Muscle layer of colon (tissue), 2 donors: ENCODE results near the gene MAPK8IP1.
A peak's percentile ranks its signal among the peaks of the same experiment; 100 is the strongest.
"Not testable (repeated sequence)": the region's sequence is repeated elsewhere in the genome, so short reads cannot be mapped to it uniquely, and the experiment has no call there.

Source experiments
- H3K27ac ChIP-seq: one replicate; pipeline ENCODE4 v1.7.0; 2013; ENCODE audit warnings: low read depth, mild to moderate bottlenecking, low read length, moderate library complexity
- H3K27me3 ChIP-seq, 2 donors: one replicate each; pipeline ENCODE4 v1.7.0; 2013; ENCODE audit warnings: low read length in 2 of 2, mild to moderate bottlenecking in 2 of 2; ENCODE audit not compliant: insufficient read depth in 2 of 2, control insufficient read depth in 1 of 2
- H3K36me3 ChIP-seq: one replicate; pipeline ENCODE4 v1.7.0; 2013; ENCODE audit warnings: mild to moderate bottlenecking, low read length; ENCODE audit not compliant: insufficient read depth
- H3K4me1 ChIP-seq: one replicate; pipeline ENCODE4 v1.7.0; 2013; ENCODE audit warnings: mild to moderate bottlenecking, low read length; ENCODE audit not compliant: insufficient read depth
- H3K4me3 ChIP-seq, 2 donors: one replicate each; pipeline ENCODE4 v1.7.0; 2013; ENCODE audit warnings: low read length in 2 of 2, low read depth in 1 of 2, mild to moderate bottlenecking in 1 of 2, moderate library complexity in 1 of 2
- H3K9ac ChIP-seq: one replicate; pipeline ENCODE4 v1.7.0; 2013; ENCODE audit warnings: low read length
- H3K9me3 ChIP-seq: one replicate; pipeline ENCODE4 v1.7.0; 2013; ENCODE audit warnings: mild to moderate bottlenecking, low read length
- donor health status: abdominal sarcoma.
- donor health status: Adenocarcinoma of cecum.

MAPK8IP1 gene

GRCh38 chr11:45895553-45896259 is 10.3 kb downstream of the MAPK8IP1 start:
- Histone ChIP-seq H3K9me3 (no peaks in the 10 kb centered on the region), H3K4me1 (peaks cover 10% of the 10 kb centered on the region), H3K9ac (no peak overlapping the region), H3K4me3 (no peak overlapping the region), H3K27me3 (peaks cover 5 to 17% of the 10 kb centered on the region in 2 donors), H3K36me3 (no peaks in the 10 kb centered on the region), H3K27ac (no peak overlapping the region)

DNA sequence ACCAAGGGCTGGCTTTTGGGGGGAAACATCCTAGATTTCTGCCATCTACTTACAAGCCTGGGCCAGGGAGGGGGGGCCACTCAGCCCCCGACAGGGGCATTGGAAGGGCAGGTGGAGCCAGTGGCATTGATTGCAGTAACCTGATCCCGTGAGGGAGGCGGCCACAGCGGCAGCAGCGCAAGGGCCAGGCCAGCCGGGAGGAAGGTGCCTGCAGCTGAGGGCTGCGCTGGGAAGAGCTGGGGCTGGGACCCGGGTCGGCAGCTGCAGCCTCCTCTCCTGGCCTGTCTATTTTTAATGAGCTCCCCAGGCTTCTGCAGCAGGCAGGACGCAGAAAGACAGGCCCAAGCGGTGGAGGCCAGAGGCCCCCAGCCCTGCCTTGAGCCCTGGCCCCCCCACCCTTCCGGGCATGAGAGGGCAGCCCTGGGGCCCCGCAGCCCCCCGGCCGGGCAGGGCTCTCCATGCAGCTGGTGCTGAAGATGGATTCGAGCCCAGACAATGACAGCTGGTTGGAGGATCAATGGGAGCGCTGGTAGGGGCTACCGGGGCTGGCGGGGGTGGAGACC is 11.1 kb downstream of the MAPK8IP1 start:
- peaks cover 18% of the 10 kb centered on the region for H3K4me1 ChIP-seq
- no peak overlapping the region for H3K9ac ChIP-seq
- H3K27me3 ChIP-seq = peaks cover 5 to 17% of the 10 kb centered on the region in 2 donors
- no peak overlapping the region for H3K4me3 ChIP-seq
- no peaks in the 10 kb centered on the region for H3K9me3 ChIP-seq
- no peak overlapping the region for H3K27ac ChIP-seq
- H3K36me3 ChIP-seq = no peaks in the 10 kb centered on the region

- peaks cover 5 to 17% of the 10 kb centered on the region in 2 donors for H3K27me3 ChIP-seq
- no peak overlapping the region for H3K27ac ChIP-seq
- H3K4me1 ChIP-seq = peaks cover 19% of the 10 kb centered on the region
- no peak overlapping the region for H3K9ac ChIP-seq
- H3K9me3 ChIP-seq = no peaks in the 10 kb centered on the region
- H3K4me3 ChIP-seq = no peak overlapping the region
- no peaks in the 10 kb centered on the region for H3K36me3 ChIP-seq
Observed at GRCh38 chr11:45897556-45897955, 12.1 kb downstream of the MAPK8IP1 start.

DNA sequence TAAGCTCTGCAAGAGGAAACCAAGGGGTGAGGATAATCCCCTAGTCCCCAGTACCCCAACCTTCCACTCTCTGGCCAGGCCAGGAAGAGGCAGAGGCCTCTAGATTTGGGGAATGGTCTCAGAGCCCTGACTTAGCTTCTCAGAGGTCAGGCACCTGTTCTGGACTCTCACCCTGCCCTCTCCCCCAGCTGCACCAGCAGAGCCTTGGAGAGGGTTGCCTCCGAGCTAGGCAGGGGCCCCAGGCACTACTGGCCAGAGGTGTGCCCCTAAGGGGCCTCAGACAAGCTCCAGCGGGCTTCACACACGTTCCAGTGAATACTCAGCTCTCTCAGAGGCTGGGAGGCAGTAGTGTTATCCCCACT is 13.6 kb downstream of the MAPK8IP1 start:
- H3K4me1 ChIP-seq = peaks cover 19% of the 10 kb centered on the region
- no peaks in the 10 kb centered on the region for H3K36me3 ChIP-seq
- H3K4me3 ChIP-seq = peak overlapping the region in 1 of 2 donors; percentile 47
- H3K9ac ChIP-seq = no peak overlapping the region
- H3K27me3 ChIP-seq = peaks cover 5 to 17% of the 10 kb centered on the region in 2 donors
- H3K27ac ChIP-seq = no peak overlapping the region
- no peaks in the 10 kb centered on the region for H3K9me3 ChIP-seq

- Histone ChIP-seq H3K9me3 (no peaks in the 10 kb centered on the region), H3K9ac (no peak overlapping the region), H3K27me3 (peaks cover 3 to 15% of the 10 kb centered on the region in 2 donors), H3K4me1 (peaks cover 19% of the 10 kb centered on the region), H3K36me3 (no peaks in the 10 kb centered on the region), H3K27ac (no peak overlapping the region), H3K4me3 (peak overlapping the region; percentile 47)
Observed at GRCh38 chr11:45899448-45900174, 14.2 kb downstream of the MAPK8IP1 start.

DNA sequence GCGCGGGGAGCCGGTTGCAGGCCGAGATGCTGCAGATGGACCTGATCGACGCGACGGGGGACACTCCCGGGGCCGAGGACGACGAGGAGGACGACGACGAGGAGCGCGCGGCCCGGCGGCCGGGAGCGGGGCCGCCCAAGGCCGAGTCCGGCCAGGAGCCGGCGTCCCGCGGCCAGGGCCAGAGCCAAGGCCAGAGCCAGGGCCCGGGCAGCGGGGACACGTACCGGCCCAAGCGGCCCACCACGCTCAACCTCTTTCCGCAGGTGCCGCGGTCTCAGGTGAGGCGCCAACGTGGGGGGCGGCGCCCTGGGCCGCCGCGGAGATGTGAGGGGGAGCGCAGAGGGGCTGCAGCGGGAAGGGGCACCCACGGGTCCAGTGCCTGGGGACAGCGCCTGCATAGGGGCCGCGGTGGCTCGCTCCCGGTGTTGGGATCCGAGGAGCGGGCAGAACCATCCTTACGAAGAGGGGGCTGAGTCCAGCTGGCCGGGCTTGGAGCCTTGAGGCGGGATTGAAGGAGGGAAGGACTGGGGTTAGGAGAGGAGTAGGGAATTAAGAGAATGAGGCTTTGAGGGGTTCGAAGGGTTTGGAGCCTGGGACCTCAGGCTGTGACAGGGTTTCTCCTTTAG is 14.8 kb downstream of the MAPK8IP1 start:
- Histone ChIP-seq H3K27me3 (peaks cover 0 to 11% of the 10 kb centered on the region in 2 donors), H3K4me1 (peaks cover 19% of the 10 kb centered on the region), H3K27ac (peak overlapping the region; percentile 29), H3K4me3 (peak overlapping the region; percentile 47 to 63)
- H3K9me3 ChIP-seq, H3K9ac ChIP-seq, H3K36me3 ChIP-seq: not testable (repeated sequence)

GRCh38 chr11:45900916-45901617 is 15.6 kb downstream of the MAPK8IP1 start:
- H3K27me3 ChIP-seq = peaks cover 0 to 7% of the 10 kb centered on the region in 2 donors
- peak overlapping the region in 1 of 2 donors; percentile 63 for H3K4me3 ChIP-seq
- peaks cover 19% of the 10 kb centered on the region for H3K4me1 ChIP-seq
- H3K27ac ChIP-seq = peak overlapping the region; percentile 29
- no peaks in the 10 kb centered on the region for H3K9me3 ChIP-seq
- H3K9ac ChIP-seq = no peak overlapping the region
- H3K36me3 ChIP-seq = no peaks in the 10 kb centered on the region

GRCh38 chr11:45901626-45902025 is 16.2 kb downstream of the MAPK8IP1 start:
- H3K4me1 ChIP-seq = peaks cover 19% of the 10 kb centered on the region
- no peak overlapping the region for H3K4me3 ChIP-seq
- H3K36me3 ChIP-seq = no peaks in the 10 kb centered on the region
- H3K27me3 ChIP-seq = peaks cover 0 to 1% of the 10 kb centered on the region in 2 donors
- H3K9ac ChIP-seq = no peak overlapping the region
- no peaks in the 10 kb centered on the region for H3K9me3 ChIP-seq
- H3K27ac ChIP-seq = no peak overlapping the region

GRCh38 chr11:45902452-45903380 is 17.3 kb downstream of the MAPK8IP1 start:
- Histone ChIP-seq H3K4me1 (peaks cover 19% of the 10 kb centered on the region), H3K9ac (no peak overlapping the region), H3K36me3 (no peaks in the 10 kb centered on the region), H3K27ac (no peak overlapping the region), H3K4me3 (no peak overlapping the region), H3K9me3 (no peaks in the 10 kb centered on the region), H3K27me3 (no peaks in the 10 kb centered on the region)

DNA sequence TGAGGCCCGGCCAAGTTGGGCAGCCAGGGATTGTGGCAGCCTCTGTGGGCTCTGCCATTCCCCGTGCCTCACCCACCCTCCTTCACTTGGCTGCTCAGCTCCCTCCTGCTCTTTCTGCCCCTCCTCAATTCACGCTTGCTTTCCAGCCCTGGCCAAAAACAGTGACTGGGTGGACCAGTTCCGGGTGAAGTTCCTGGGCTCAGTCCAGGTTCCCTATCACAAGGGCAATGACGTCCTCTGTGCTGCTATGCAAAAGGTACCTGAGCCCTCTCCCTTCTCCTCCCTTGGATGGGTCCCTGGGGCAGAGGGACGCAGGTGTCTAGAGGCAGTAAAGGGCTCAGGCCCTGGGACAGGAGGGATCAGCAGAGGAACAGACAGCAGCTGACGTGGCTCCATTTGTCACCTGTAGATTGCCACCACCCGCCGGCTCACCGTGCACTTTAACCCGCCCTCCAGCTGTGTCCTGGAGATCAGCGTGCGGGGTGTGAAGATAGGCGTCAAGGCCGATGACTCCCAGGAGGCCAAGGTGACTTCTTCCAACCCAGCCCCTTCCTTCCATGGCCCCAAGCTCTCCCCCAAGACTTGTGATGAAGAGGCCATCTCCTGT is 19.0 kb downstream of the MAPK8IP1 start:
- Histone ChIP-seq H3K27ac (no peak overlapping the region), H3K27me3 (no peaks in the 10 kb centered on the region)

More for the DNA sequence above, 19.0 kb downstream of the MAPK8IP1 start:
- H3K36me3 ChIP-seq = no peaks in the 10 kb centered on the region
- no peaks in the 10 kb centered on the region for H3K9me3 ChIP-seq
- H3K4me1 ChIP-seq = peaks cover 13% of the 10 kb centered on the region
- no peak overlapping the region for H3K4me3 ChIP-seq
- H3K9ac ChIP-seq = no peak overlapping the region
